CD4-positive, alpha-beta T cell (primary cell): ENCODE results near the gene GULP1. TPM values are rescaled to one million over a fixed set of nuclear protein-coding genes. Genes with fewer than 3 reads are reported as not detected.

Source experiments
- ATAC-seq: fragments of 200-7000 bp; cut with Tn5 transposase; one replicate; pipeline ENCODE4 v1.10.0; 2022; ENCODE audit warnings: mild to moderate bottlenecking; ENCODE audit not compliant: poor library complexity
- CTCF ChIA-PET: fragments of 350-600 bp; sonication (Branson Sonifier 250); formaldehyde crosslinking; loops from one replicate; lab custom pipeline; 2021; ENCODE audit warnings: antibody characterized with exemption, inconsistent platforms; lab: Charles Lee
- POLR2A ChIA-PET: fragments of 350-600 bp; sonication (Branson Sonifier 250); formaldehyde crosslinking; loops from one replicate; lab custom pipeline; 2021; ENCODE audit warnings: antibody characterized with exemption, inconsistent platforms; lab: Charles Lee
- DNase-seq, 14 experiments: peaks; one replicate each; pipeline ENCODE4 v3.0.0-alpha.2; 2013 to 2020; ENCODE audit warnings: mixed read lengths in 2 of 14
- H3K27ac ChIP-seq, 2 donors: one replicate each; pipeline versions ENCODE4 v1.5.1 to v1.7.0; 2013; ENCODE audit warnings: low read length in 2 of 2, low read depth in 1 of 2, mild to moderate bottlenecking in 1 of 2
- H3K27me3 ChIP-seq, 2 experiments: 1 replicate in 1 of 2; 2 replicates in 1 of 2; pipeline versions ENCODE4 v1.6.1 to v1.7.0; 2013; ENCODE audit warnings: low read length in 2 of 2, control low read depth in 1 of 2, mild to moderate bottlenecking in 1 of 2, moderate library complexity in 1 of 2; ENCODE audit not compliant: insufficient read depth in 2 of 2, control insufficient read depth in 1 of 2
- H3K36me3 ChIP-seq: one replicate; pipeline ENCODE4 v1.6.1; 2013; ENCODE audit warnings: low read length, control low read depth; ENCODE audit not compliant: insufficient read depth
- H3K4me1 ChIP-seq: one replicate; pipeline ENCODE4 v1.6.1; 2013; ENCODE audit warnings: low read length, control low read depth; ENCODE audit not compliant: insufficient read depth
- H3K4me3 ChIP-seq: one replicate; pipeline ENCODE4 v1.5.1; 2013; ENCODE audit warnings: mild to moderate bottlenecking, low read length, moderate library complexity
- H3K9me3 ChIP-seq, 2 experiments: 1 replicate in 1 of 2; 2 replicates in 1 of 2; pipeline versions ENCODE4 v1.6.1 to v1.7.0; 2013; ENCODE audit warnings: low read length in 2 of 2, mild to moderate bottlenecking in 2 of 2, control low read depth in 1 of 2, moderate library complexity in 1 of 2; ENCODE audit not compliant: control insufficient read depth in 1 of 2, insufficient read depth in 1 of 2
- H3K27ac Mint-ChIP-seq: one replicate; pipeline ENCODE4 v1.8.0; 2020; ENCODE audit warnings: mixed read lengths
- H3K27me3 Mint-ChIP-seq: one replicate; pipeline ENCODE4 v1.8.0; 2021; ENCODE audit warnings: mixed read lengths
- H3K36me3 Mint-ChIP-seq: one replicate; pipeline ENCODE4 v1.8.0; 2021; ENCODE audit warnings: low read depth, mixed read lengths
- H3K4me1 Mint-ChIP-seq: one replicate; pipeline ENCODE4 v1.8.0; 2021; ENCODE audit warnings: low read depth, mixed read lengths
- H3K4me3 Mint-ChIP-seq: one replicate; pipeline ENCODE4 v1.8.0; 2020; ENCODE audit warnings: mild to moderate bottlenecking, mixed read lengths
- H3K9me3 Mint-ChIP-seq: one replicate; pipeline ENCODE4 v1.8.0; 2020; ENCODE audit warnings: mixed read lengths
- intact Hi-C, 2 experiments: fragments of 100-400 bp; cut with DNase I in 1 of 2; cut with micrococcal nuclease in 1 of 2; formaldehyde crosslinking; loops; one replicate each; pipeline versions ENCODE4 v1.15.1 to v1.9.0; 2023 to 2025; cut with DNase I, micrococcal nuclease
- total RNA-seq, 174 experiments: library from RNA in 2 of 174; stranded (reverse) in 2 of 174; gene quantifications; one replicate each; pipeline ENCODE4 v1.2.3 and lab custom pipeline; 2021 to 2026
- TF ChIP-seq, protein P1 (sequence below): fragments of 200-600 bp; IDR thresholded peaks from one replicate; pipeline ENCODE4 v1.8.0; 2022; ENCODE audit warnings: antibody characterized with exemption, mild to moderate bottlenecking

The GULP1 gene
- total RNA-seq, 2 experiments from 2014 or later = not detected

DNA sequence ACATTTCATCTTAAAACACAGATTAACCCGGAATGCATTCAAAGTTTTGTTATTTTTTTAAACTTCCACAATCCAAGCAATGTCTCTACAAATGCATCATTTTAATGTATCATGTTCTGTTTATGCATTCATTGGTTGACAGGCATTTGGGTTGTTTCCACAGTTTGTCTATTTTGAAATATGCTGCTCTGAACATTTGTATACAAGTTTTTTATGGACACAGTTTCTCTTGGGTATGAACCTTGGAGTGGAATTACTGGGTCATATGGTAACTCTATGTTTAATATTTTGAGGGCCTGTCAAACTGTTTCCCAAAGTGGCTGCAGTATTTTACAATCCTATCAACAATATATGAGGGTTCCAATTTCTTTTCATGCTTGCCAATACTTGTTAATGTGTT lies 57.3 kb downstream of the GULP1 start:
- Mint-ChIP-seq H3K27ac (no peak overlapping the region), H3K9me3 (no peaks in the 10 kb centered on the region), H3K4me3 (no peak overlapping the region), H3K36me3 (no peaks in the 10 kb centered on the region), H3K4me1 (no peaks in the 10 kb centered on the region), H3K27me3 (peaks cover 4% of the 10 kb centered on the region)
- H3K27me3 ChIP-seq = no peaks in the 10 kb centered on the region
- DNase-seq (no peak), ATAC-seq (no peak)
- no peak overlapping the region for H3K4me3 ChIP-seq
- H3K36me3 ChIP-seq = no peaks in the 10 kb centered on the region
- ChIA-PET POLR2A (no interaction called here), CTCF (no interaction called here)
- no peak overlapping the region for H3K27ac ChIP-seq
- no peaks in the 10 kb centered on the region for H3K9me3 ChIP-seq
- intact Hi-C loops = no loop called here
- TF ChIP-seq, protein P1, sequence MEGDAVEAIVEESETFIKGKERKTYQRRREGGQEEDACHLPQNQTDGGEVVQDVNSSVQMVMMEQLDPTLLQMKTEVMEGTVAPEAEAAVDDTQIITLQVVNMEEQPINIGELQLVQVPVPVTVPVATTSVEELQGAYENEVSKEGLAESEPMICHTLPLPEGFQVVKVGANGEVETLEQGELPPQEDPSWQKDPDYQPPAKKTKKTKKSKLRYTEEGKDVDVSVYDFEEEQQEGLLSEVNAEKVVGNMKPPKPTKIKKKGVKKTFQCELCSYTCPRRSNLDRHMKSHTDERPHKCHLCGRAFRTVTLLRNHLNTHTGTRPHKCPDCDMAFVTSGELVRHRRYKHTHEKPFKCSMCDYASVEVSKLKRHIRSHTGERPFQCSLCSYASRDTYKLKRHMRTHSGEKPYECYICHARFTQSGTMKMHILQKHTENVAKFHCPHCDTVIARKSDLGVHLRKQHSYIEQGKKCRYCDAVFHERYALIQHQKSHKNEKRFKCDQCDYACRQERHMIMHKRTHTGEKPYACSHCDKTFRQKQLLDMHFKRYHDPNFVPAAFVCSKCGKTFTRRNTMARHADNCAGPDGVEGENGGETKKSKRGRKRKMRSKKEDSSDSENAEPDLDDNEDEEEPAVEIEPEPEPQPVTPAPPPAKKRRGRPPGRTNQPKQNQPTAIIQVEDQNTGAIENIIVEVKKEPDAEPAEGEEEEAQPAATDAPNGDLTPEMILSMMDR = no peak
- H3K4me1 ChIP-seq = no peaks in the 10 kb centered on the region

DNA sequence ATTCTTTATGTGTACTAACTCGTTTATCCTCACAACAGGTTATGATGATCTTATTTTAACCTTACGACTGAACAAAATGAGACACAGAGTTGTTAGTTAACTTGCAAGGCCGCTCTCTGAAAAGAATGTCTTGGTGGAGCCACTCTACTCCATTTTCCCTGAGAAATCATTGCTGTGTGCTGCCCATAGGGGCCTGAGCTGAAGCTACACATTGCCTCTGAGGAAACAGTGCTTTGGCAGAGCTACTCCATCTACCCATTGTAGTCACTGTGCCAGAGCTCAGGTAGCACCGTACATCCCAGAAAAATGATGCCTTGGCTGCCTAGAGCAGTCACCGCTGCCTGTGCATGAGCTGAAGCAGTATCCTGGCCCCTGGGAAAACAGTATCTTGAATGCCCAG lies 61.6 kb downstream of the GULP1 start:
- POLR2A ChIA-PET = no interaction called here
- Mint-ChIP-seq H3K36me3 (no peaks in the 10 kb centered on the region), H3K4me3 (no peak overlapping the region)

DNA sequence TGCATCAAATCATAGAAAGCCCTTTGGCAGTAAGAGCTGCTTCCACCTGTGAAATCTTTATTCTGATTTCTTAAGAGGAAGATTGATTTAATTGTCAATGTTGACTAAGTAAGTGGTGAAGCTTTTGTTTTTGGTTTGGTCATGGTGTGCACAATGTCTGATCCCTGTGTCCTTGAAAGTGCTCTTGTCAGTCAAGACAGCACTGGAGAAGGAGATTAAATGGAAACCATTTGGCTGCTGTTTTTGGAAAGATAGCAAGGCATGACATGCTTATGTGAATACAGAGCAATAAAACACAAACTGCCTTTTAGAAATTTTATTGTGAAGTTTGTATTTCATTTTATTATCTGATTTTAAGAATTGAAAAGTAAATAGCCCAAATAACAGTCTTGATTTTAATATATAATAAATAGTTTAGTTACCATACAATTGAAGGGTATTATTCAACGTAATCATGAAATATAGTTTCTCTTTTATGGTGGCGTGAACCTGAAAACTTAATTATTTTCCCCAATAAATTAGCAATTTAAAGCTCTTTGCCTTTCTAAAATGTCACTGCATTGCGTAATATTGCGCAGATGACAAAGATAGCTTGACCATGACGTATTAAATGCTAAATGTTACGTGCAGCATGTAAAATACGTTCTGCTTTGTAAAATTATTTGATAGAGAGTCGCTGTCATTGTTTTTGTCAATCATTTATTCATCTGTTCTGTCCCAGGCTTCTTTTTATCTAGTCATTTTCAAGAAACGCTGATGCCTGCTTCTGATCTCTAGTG lies 69.0 kb downstream of the GULP1 start:
- no peak overlapping the region for H3K27ac ChIP-seq
- no peaks in the 10 kb centered on the region for H3K9me3 ChIP-seq
- H3K4me3 ChIP-seq = no peak overlapping the region
- Mint-ChIP-seq H3K4me3 (no peak overlapping the region), H3K27ac (no peak overlapping the region), H3K27me3 (no peaks in the 10 kb centered on the region), H3K4me1 (no peaks in the 10 kb centered on the region), H3K36me3 (no peaks in the 10 kb centered on the region), H3K9me3 (no peaks in the 10 kb centered on the region)
- ChIA-PET POLR2A (no interaction called here), CTCF (no interaction called here)
- ATAC-seq (no peak), DNase-seq (no peak)
- H3K27me3 ChIP-seq = no peaks in the 10 kb centered on the region
- H3K36me3 ChIP-seq = no peaks in the 10 kb centered on the region
- H3K4me1 ChIP-seq = no peaks in the 10 kb centered on the region
- TF ChIP-seq, protein P1 = no peak
- intact Hi-C loops = no loop called here

More for the DNA sequence above, 61.6 kb downstream of the GULP1 start:
- intact Hi-C loops = no loop called here
- no peak for ATAC-seq
- CTCF ChIA-PET = no interaction called here
- H3K4me1 Mint-ChIP-seq = no peaks in the 10 kb centered on the region
- TF ChIP-seq, protein P1 = no peak
- H3K27me3 Mint-ChIP-seq = peaks cover 4% of the 10 kb centered on the region
- Histone ChIP-seq H3K4me3 (no peak overlapping the region), H3K9me3 (no peaks in the 10 kb centered on the region), H3K4me1 (no peaks in the 10 kb centered on the region), H3K27ac (no peak overlapping the region), H3K36me3 (no peaks in the 10 kb centered on the region), H3K27me3 (no peaks in the 10 kb centered on the region)
- no peak for DNase-seq
- no peaks in the 10 kb centered on the region for H3K9me3 Mint-ChIP-seq
- H3K27ac Mint-ChIP-seq = no peak overlapping the region
